HL-60 (cell line): Measurements from ENCODE around the gene EFCAB6.

Source experiments
- GABPA ChIP-seq: IDR thresholded peaks from 2 replicates; pipeline ENCODE4 v1.6.1; 2012; ENCODE audit warnings: low read depth
- POLR2AphosphoS5 ChIP-seq: IDR thresholded peaks from 2 replicates; pipeline ENCODE4 v1.6.1; 2012; ENCODE audit warnings: low read depth
- SPI1 ChIP-seq: IDR thresholded peaks from 2 replicates; pipeline ENCODE4 v1.6.1; 2012; ENCODE audit warnings: low read depth, mild to moderate bottlenecking, borderline replicate concordance
- TF ChIP-seq, protein P1 (sequence below): IDR thresholded peaks from one replicate; pipeline ENCODE4 v1.5.1; 2011; ENCODE audit warnings: low read length, control low read depth, inconsistent platforms; ENCODE audit not compliant: insufficient read depth
- TF ChIP-seq, protein P2 (sequence below): IDR thresholded peaks from 2 replicates; pipeline ENCODE4 v1.6.1; 2012; ENCODE audit warnings: low read depth; ENCODE audit not compliant: insufficient replicate concordance

DNA sequence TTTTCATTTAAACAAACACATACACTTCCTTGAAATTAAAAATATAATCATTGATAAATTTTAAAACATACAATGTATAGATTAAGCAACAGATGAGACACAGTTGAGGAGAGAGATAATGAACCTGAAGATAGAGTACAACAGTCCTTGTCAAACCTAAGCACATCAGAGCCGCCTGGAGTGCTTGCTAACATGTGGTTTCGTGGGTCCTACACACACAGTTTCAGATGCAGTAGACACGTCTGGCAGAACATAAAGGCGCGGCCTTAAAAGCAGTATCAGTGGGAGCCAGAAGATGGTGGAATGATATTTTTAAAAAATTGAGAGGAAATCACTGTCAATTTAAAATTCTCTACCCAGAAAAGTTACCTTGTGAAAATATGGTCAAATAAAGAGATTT lies 265.9 kb downstream of the EFCAB6 start:
- TF ChIP-seq, protein P1, sequence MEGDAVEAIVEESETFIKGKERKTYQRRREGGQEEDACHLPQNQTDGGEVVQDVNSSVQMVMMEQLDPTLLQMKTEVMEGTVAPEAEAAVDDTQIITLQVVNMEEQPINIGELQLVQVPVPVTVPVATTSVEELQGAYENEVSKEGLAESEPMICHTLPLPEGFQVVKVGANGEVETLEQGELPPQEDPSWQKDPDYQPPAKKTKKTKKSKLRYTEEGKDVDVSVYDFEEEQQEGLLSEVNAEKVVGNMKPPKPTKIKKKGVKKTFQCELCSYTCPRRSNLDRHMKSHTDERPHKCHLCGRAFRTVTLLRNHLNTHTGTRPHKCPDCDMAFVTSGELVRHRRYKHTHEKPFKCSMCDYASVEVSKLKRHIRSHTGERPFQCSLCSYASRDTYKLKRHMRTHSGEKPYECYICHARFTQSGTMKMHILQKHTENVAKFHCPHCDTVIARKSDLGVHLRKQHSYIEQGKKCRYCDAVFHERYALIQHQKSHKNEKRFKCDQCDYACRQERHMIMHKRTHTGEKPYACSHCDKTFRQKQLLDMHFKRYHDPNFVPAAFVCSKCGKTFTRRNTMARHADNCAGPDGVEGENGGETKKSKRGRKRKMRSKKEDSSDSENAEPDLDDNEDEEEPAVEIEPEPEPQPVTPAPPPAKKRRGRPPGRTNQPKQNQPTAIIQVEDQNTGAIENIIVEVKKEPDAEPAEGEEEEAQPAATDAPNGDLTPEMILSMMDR = no peak
- TF ChIP-seq POLR2AphosphoS5 = no peak
- no peak for TF ChIP-seq GABPA
- TF ChIP-seq, protein P2, sequence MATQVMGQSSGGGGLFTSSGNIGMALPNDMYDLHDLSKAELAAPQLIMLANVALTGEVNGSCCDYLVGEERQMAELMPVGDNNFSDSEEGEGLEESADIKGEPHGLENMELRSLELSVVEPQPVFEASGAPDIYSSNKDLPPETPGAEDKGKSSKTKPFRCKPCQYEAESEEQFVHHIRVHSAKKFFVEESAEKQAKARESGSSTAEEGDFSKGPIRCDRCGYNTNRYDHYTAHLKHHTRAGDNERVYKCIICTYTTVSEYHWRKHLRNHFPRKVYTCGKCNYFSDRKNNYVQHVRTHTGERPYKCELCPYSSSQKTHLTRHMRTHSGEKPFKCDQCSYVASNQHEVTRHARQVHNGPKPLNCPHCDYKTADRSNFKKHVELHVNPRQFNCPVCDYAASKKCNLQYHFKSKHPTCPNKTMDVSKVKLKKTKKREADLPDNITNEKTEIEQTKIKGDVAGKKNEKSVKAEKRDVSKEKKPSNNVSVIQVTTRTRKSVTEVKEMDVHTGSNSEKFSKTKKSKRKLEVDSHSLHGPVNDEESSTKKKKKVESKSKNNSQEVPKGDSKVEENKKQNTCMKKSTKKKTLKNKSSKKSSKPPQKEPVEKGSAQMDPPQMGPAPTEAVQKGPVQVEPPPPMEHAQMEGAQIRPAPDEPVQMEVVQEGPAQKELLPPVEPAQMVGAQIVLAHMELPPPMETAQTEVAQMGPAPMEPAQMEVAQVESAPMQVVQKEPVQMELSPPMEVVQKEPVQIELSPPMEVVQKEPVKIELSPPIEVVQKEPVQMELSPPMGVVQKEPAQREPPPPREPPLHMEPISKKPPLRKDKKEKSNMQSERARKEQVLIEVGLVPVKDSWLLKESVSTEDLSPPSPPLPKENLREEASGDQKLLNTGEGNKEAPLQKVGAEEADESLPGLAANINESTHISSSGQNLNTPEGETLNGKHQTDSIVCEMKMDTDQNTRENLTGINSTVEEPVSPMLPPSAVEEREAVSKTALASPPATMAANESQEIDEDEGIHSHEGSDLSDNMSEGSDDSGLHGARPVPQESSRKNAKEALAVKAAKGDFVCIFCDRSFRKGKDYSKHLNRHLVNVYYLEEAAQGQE = no peak
- no peak for TF ChIP-seq SPI1
